Activated gamma-delta T cell treated with anti-CD3 and anti-CD28 coated beads, Interleukin-2, amount 50 U/mL, for 16 hours (primary cell): ENCODE data around the gene OGG1.

ENCODE experiments used
- DNase-seq: peaks from one replicate; pipeline ENCODE4 v3.0.0-alpha.2; 2020; ENCODE audit warnings: low read depth

Gene OGG1

GRCh38 chr3:9786209-9786739, 36.5 kb downstream of the OGG1 start:
- DNase-seq: no peak

GRCh38 chr3:9786825-9787669, 37.3 kb downstream of the OGG1 start:
- DNase-seq: no peak

- DNase-seq: no peak
These were observed 38.0 kb downstream of the OGG1 start for GRCh38 chr3:9787714-9788113.

GRCh38 chr3:9791127-9791526, 41.4 kb downstream of the OGG1 start:
- DNase-seq: no peak

- DNase-seq: no peak
These were observed 42.1 kb downstream of the OGG1 start for GRCh38 chr3:9791790-9792404.

- peak; percentile 85 for DNase-seq
These were observed 42.8 kb downstream of the OGG1 start, which contains the start of the genes ARPC4 and TADA3 for GRCh38 chr3:9792405-9793160. Gene ARPC4 (plus strand): TSS chr3:9793082. CDS start chr3:9793122, 40 bp downstream. Gene TADA3 (minus strand): TSS chr3:9792473. CDS start chr3:9791466, 1,007 bp downstream.

GRCh38 chr3:9793161-9793781, 43.5 kb downstream of the OGG1 start:
- no peak for DNase-seq

GRCh38 chr3:9794400-9794799, 44.6 kb downstream of the OGG1 start:
- no peak for DNase-seq

GRCh38 chr3:9795207-9795606, 45.5 kb downstream of the OGG1 start:
- no peak for DNase-seq

GRCh38 chr3:9797196-9797945, 47.6 kb downstream of the OGG1 start:
- no peak for DNase-seq

GRCh38 chr3:9800529-9800928, 50.8 kb downstream of the OGG1 start:
- DNase-seq: no peak

- no peak for DNase-seq
These were observed 53.7 kb downstream of the OGG1 start for GRCh38 chr3:9803494-9803893.

- no peak for DNase-seq
These were observed 55.2 kb downstream of the OGG1 start for GRCh38 chr3:9804996-9805395.

- no peak for DNase-seq
These were observed 56.4 kb downstream of the OGG1 start for GRCh38 chr3:9806137-9806536.
